Trophoblast cell (in vitro differentiated cells and primary cell): ENCODE measurements around the gene RAD51C.

Experiments
- DNase-seq, 2 donors: peaks; one replicate each; pipeline ENCODE4 v3.0.0-alpha.2; 2016
- H2AFZ ChIP-seq: 2 replicates; pipeline ENCODE4 v1.6.1; 2013; ENCODE audit warnings: low read length, moderate library complexity, mild to moderate bottlenecking; ENCODE audit not compliant: insufficient read depth, poor library complexity
- H2AK5ac ChIP-seq: 2 replicates; pipeline ENCODE4 v1.6.1; 2013; ENCODE audit warnings: mild to moderate bottlenecking, low read length
- H2BK120ac ChIP-seq: 2 replicates; pipeline ENCODE4 v1.6.1; 2013; ENCODE audit warnings: low read length, mild to moderate bottlenecking, moderate library complexity; ENCODE audit not compliant: insufficient read depth, poor library complexity
- H2BK12ac ChIP-seq: 2 replicates; pipeline ENCODE4 v1.6.1; 2013; ENCODE audit warnings: mild to moderate bottlenecking, low read length, moderate library complexity
- H2BK5ac ChIP-seq: 2 replicates; pipeline ENCODE4 v1.6.1; 2013; ENCODE audit warnings: low read length, low read depth, moderate library complexity, mild to moderate bottlenecking; ENCODE audit not compliant: poor library complexity
- H3K14ac ChIP-seq: 2 replicates; pipeline ENCODE4 v1.6.1; 2013; ENCODE audit warnings: mild to moderate bottlenecking, low read length
- H3K18ac ChIP-seq: 2 replicates; pipeline ENCODE4 v1.6.1; 2013; ENCODE audit warnings: mild to moderate bottlenecking, low read length
- H3K23ac ChIP-seq: 2 replicates; pipeline ENCODE4 v1.6.1; 2013; ENCODE audit warnings: low read length
- H3K27ac ChIP-seq: 2 replicates; pipeline ENCODE4 v1.5.1; 2013; ENCODE audit warnings: low read depth, mild to moderate bottlenecking, inconsistent platforms, low read length, moderate library complexity
- H3K27me3 ChIP-seq: 2 replicates; pipeline ENCODE4 v1.6.1; 2013; ENCODE audit warnings: inconsistent platforms, mild to moderate bottlenecking, low read length, moderate library complexity; ENCODE audit not compliant: insufficient read depth
- H3K36me3 ChIP-seq, 2 experiments: 1 replicate in 1 of 2; 2 replicates in 1 of 2; pipeline ENCODE4 v1.6.1; 2013; ENCODE audit warnings: low read length in 2 of 2, mild to moderate bottlenecking in 2 of 2, moderate library complexity in 1 of 2; ENCODE audit not compliant: insufficient read depth in 2 of 2, control insufficient read depth in 1 of 2
- H3K4ac ChIP-seq: 2 replicates; pipeline ENCODE4 v1.6.1; 2013; ENCODE audit warnings: low read depth, mild to moderate bottlenecking, low read length, moderate library complexity
- H3K4me1 ChIP-seq, 2 experiments: 1 replicate in 1 of 2; 2 replicates in 1 of 2; pipeline ENCODE4 v1.6.1; 2013; ENCODE audit warnings: low read length in 2 of 2, mild to moderate bottlenecking in 2 of 2, moderate library complexity in 1 of 2; ENCODE audit not compliant: insufficient read depth in 2 of 2, control insufficient read depth in 1 of 2
- H3K4me2 ChIP-seq: 2 replicates; pipeline ENCODE4 v1.6.1; 2013; ENCODE audit warnings: inconsistent platforms, mild to moderate bottlenecking, low read length, moderate library complexity
- H3K4me3 ChIP-seq: 2 replicates; pipeline ENCODE4 v1.5.1; 2013; ENCODE audit warnings: mild to moderate bottlenecking, low read depth, low read length, inconsistent platforms
- H3K79me1 ChIP-seq: one replicate; pipeline ENCODE4 v1.6.1; 2013; ENCODE audit warnings: low read length
- H3K79me2 ChIP-seq: 2 replicates; pipeline ENCODE4 v1.6.1; 2013; ENCODE audit warnings: low read length, mild to moderate bottlenecking; ENCODE audit not compliant: control insufficient read depth, insufficient read depth, poor library complexity
- H3K9ac ChIP-seq: 2 replicates; pipeline ENCODE4 v1.6.1; 2013; ENCODE audit warnings: mild to moderate bottlenecking, low read length
- H3K9me3 ChIP-seq: 2 replicates; pipeline ENCODE4 v1.6.1; 2013; ENCODE audit warnings: low read depth, mild to moderate bottlenecking, control low read depth, inconsistent platforms, low read length; ENCODE audit not compliant: insufficient read depth
- H4K12ac ChIP-seq: 2 replicates; pipeline ENCODE4 v1.6.1; 2013; ENCODE audit warnings: low read depth, mild to moderate bottlenecking, low read length, moderate library complexity
- H4K8ac ChIP-seq: 2 replicates; pipeline ENCODE4 v1.6.1; 2013; ENCODE audit warnings: low read depth, mild to moderate bottlenecking, low read length, moderate library complexity
- H4K91ac ChIP-seq: one replicate; pipeline ENCODE4 v1.6.1; 2013; ENCODE audit warnings: low read depth, mild to moderate bottlenecking, low read length, moderate library complexity
- WGBS: extraction: QIAGEN DNeasy Blood & Tissue Kit; methylation state at CpG from one replicate; pipeline ENCODE4 v1.1.7; 2013; ENCODE audit warnings: missing lambda C conversion rate; ENCODE audit not compliant: insufficient read length, insufficient coverage; ENCODE audit errors: extremely low coverage; 5-methylcytosine and 5-hydroxymethylcytosine counted together

RAD51C gene

GRCh38 chr17:58668598-58668935 is 23.8 kb upstream of the RAD51C start:
- Histone ChIP-seq H3K14ac (no peak overlapping the region), H2AFZ (no peak overlapping the region), H4K12ac (no peak overlapping the region), H3K79me1 (peaks cover 2% of the 10 kb centered on the region), H2BK5ac (no peak overlapping the region), H3K36me3 (no peaks in the 10 kb centered on the region), H3K4ac (no peak overlapping the region), H3K9me3 (no peaks in the 10 kb centered on the region), H3K79me2 (no peaks in the 10 kb centered on the region), H3K18ac (no peak overlapping the region), H4K91ac (no peak overlapping the region), H3K27ac (no peak overlapping the region), H2AK5ac (no peak overlapping the region), H3K27me3 (no peaks in the 10 kb centered on the region), H3K9ac (no peak overlapping the region), H3K4me3 (no peak overlapping the region), H4K8ac (no peak overlapping the region), H3K23ac (no peak overlapping the region), H3K4me1 (peaks cover 11% of the 10 kb centered on the region in 2 experiments), H3K4me2 (no peak overlapping the region), H2BK120ac (no peak overlapping the region), H2BK12ac (no peak overlapping the region)
- no CpG with 5 or more reads among the region's 2 CpGs for WGBS
- DNase-seq: peak in 1 of 2 donors; percentile 40

GRCh38 chr17:58669853-58670252 is 22.5 kb upstream of the RAD51C start:
- Histone ChIP-seq H3K27ac (no peak overlapping the region), H2BK5ac (no peak overlapping the region), H2BK120ac (no peak overlapping the region), H3K27me3 (no peaks in the 10 kb centered on the region), H2AFZ (no peak overlapping the region), H2BK12ac (peak overlapping the region; percentile 65), H3K23ac (no peak overlapping the region), H3K79me2 (no peaks in the 10 kb centered on the region), H2AK5ac (no peak overlapping the region), H4K91ac (no peak overlapping the region), H3K4me1 (peaks cover 9 to 11% of the 10 kb centered on the region in 2 experiments), H3K9ac (no peak overlapping the region), H3K9me3 (no peaks in the 10 kb centered on the region), H3K4me3 (no peak overlapping the region), H3K36me3 (no peaks in the 10 kb centered on the region), H3K4ac (no peak overlapping the region), H3K18ac (no peak overlapping the region), H4K8ac (no peak overlapping the region), H3K14ac (no peak overlapping the region), H3K79me1 (peaks cover 2% of the 10 kb centered on the region), H4K12ac (no peak overlapping the region), H3K4me2 (no peak overlapping the region)
- no CpG with 5 or more reads among the region's 6 CpGs for WGBS
- no peak for DNase-seq

DNA sequence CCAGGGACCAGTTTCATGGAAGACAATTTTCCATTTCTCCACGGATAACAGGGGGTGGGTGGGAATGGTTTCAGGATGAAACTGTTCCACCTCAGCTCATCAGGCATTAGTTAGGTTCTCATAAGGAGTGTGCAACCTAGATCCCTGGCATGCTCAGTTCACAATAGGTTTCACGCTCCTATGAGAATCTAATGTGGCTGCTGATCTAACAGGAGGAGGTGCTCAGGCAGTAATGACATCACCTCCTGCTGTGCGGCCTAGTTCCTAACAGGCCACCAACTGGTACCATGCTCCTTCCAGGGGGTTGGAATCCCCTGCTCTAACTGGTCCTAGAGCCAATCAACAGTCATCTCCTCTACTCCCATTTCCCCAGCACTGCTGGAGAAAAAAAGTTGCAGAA is 20.4 kb upstream of the RAD51C start:
- Histone ChIP-seq H3K79me1 (peaks cover 2% of the 10 kb centered on the region), H3K36me3 (no peaks in the 10 kb centered on the region), H4K91ac (no peak overlapping the region), H3K4me1 (peaks cover 6 to 10% of the 10 kb centered on the region in 2 experiments), H3K23ac (no peak overlapping the region), H2BK120ac (no peak overlapping the region), H3K27me3 (no peaks in the 10 kb centered on the region), H2AFZ (no peak overlapping the region), H3K14ac (no peak overlapping the region), H4K8ac (no peak overlapping the region), H3K4ac (no peak overlapping the region), H2AK5ac (no peak overlapping the region), H4K12ac (no peak overlapping the region), H3K9ac (no peak overlapping the region), H3K4me3 (no peak overlapping the region), H3K18ac (no peak overlapping the region), H2BK5ac (no peak overlapping the region), H2BK12ac (no peak overlapping the region), H3K27ac (no peak overlapping the region), H3K79me2 (no peaks in the 10 kb centered on the region), H3K4me2 (no peak overlapping the region), H3K9me3 (no peaks in the 10 kb centered on the region)
- DNase-seq: no peak
- no CpG with 5 or more reads among the region's 3 CpGs for WGBS

GRCh38 chr17:58677194-58677880 is 15.1 kb upstream of the RAD51C start:
- H3K27ac ChIP-seq: no peak overlapping the region
- H3K18ac ChIP-seq: no peak overlapping the region
- no peak overlapping the region for H2AFZ ChIP-seq
- no peaks in the 10 kb centered on the region for H3K79me2 ChIP-seq
- no peak overlapping the region for H3K23ac ChIP-seq
- no peaks in the 10 kb centered on the region for H3K27me3 ChIP-seq
- no peak overlapping the region for H4K12ac ChIP-seq
- H3K4me2 ChIP-seq: no peak overlapping the region
- no peak for DNase-seq
- H3K36me3 ChIP-seq: no peaks in the 10 kb centered on the region
- no peak overlapping the region for H3K14ac ChIP-seq
- H3K9ac ChIP-seq: no peak overlapping the region
- WGBS: no CpG with 5 or more reads among the region's 4 CpGs
- no peak overlapping the region for H2BK12ac ChIP-seq
- no peak overlapping the region for H2BK5ac ChIP-seq
- H2AK5ac ChIP-seq: no peak overlapping the region
- no peak overlapping the region for H4K91ac ChIP-seq
- H2BK120ac ChIP-seq: no peak overlapping the region
- no peak overlapping the region for H4K8ac ChIP-seq
- H3K79me1 ChIP-seq: peaks cover 1% of the 10 kb centered on the region
- H3K9me3 ChIP-seq: no peaks in the 10 kb centered on the region
- no peak overlapping the region for H3K4me3 ChIP-seq
- peaks cover 0 to 2% of the 10 kb centered on the region in 2 experiments for H3K4me1 ChIP-seq
- H3K4ac ChIP-seq: no peak overlapping the region
